Neuronal stem cell (in vitro differentiated cells): ENCODE data around the gene CD79B.

Experiments
- DNase-seq: peaks from one replicate; pipeline ENCODE4 v3.0.0-alpha.2; 2013; ENCODE audit warnings: low spot score
- H2AFZ ChIP-seq: one replicate; pipeline ENCODE4 v1.6.1; 2013; ENCODE audit warnings: mild to moderate bottlenecking, low read length, inconsistent platforms
- H2AK5ac ChIP-seq: 2 replicates; pipeline ENCODE4 v1.6.1; 2013; ENCODE audit warnings: low read depth, mild to moderate bottlenecking, inconsistent platforms, low read length, moderate library complexity, mixed read lengths
- H2BK120ac ChIP-seq: 2 replicates; pipeline ENCODE4 v1.6.1; 2013; ENCODE audit warnings: low read depth, mild to moderate bottlenecking, inconsistent platforms, low read length, moderate library complexity, mixed read lengths
- H2BK12ac ChIP-seq: one replicate; pipeline ENCODE4 v1.6.1; 2013; ENCODE audit warnings: low read length, inconsistent platforms
- H2BK15ac ChIP-seq: 2 replicates; pipeline ENCODE4 v1.6.1; 2013; ENCODE audit warnings: mild to moderate bottlenecking, low read length, inconsistent platforms, mixed read lengths
- H2BK5ac ChIP-seq: one replicate; pipeline ENCODE4 v1.6.1; 2013; ENCODE audit warnings: inconsistent platforms, mild to moderate bottlenecking, low read length, moderate library complexity
- H3K14ac ChIP-seq: one replicate; pipeline ENCODE4 v1.6.1; 2013; ENCODE audit warnings: low read length, inconsistent platforms
- H3K18ac ChIP-seq: 2 replicates; pipeline ENCODE4 v1.6.1; 2013; ENCODE audit warnings: low read length, inconsistent platforms
- H3K23ac ChIP-seq: 2 replicates; pipeline ENCODE4 v1.6.1; 2013; ENCODE audit warnings: low read depth, mild to moderate bottlenecking, mixed read lengths, low read length, inconsistent platforms; ENCODE audit not compliant: poor library complexity
- H3K27ac ChIP-seq: replicated peaks from 3 replicates; pipeline ENCODE4 v1.5.1; 2013; ENCODE audit warnings: low read length, inconsistent platforms
- H3K27me3 ChIP-seq, 3 experiments: 2 replicates each; pipeline ENCODE4 v1.6.1; 2013; ENCODE audit warnings: low read length in 3 of 3, mild to moderate bottlenecking in 2 of 3, inconsistent platforms in 1 of 3, low read depth in 1 of 3, mixed read lengths in 1 of 3, moderate library complexity in 1 of 3; ENCODE audit not compliant: control insufficient read depth in 3 of 3, insufficient read depth in 3 of 3
- H3K36me3 ChIP-seq, 2 donors: replicated peaks in 1 of 2; 2 replicates each; pipeline ENCODE4 v1.6.1; 2013; ENCODE audit warnings: low read length in 2 of 2; ENCODE audit not compliant: control insufficient read depth in 2 of 2, insufficient read depth in 2 of 2
- H3K4ac ChIP-seq: 2 replicates; pipeline ENCODE4 v1.6.1; 2013; ENCODE audit warnings: inconsistent platforms, mild to moderate bottlenecking, low read length, moderate library complexity
- H3K4me1 ChIP-seq, 2 donors: 1 replicate in 1 of 2; 2 replicates in 1 of 2; pipeline ENCODE4 v1.6.1; 2013; ENCODE audit warnings: low read length in 2 of 2, low read depth in 1 of 2; ENCODE audit not compliant: control insufficient read depth in 2 of 2, insufficient read depth in 1 of 2
- H3K4me2 ChIP-seq: one replicate; pipeline ENCODE4 v1.6.1; 2013; ENCODE audit warnings: mild to moderate bottlenecking, low read length, inconsistent platforms; ENCODE audit not compliant: insufficient read depth, poor library complexity, severe bottlenecking
- H3K4me3 ChIP-seq, 2 donors: 2 replicates each; pipeline ENCODE4 v1.5.1; 2013; ENCODE audit warnings: low read length in 2 of 2, mild to moderate bottlenecking in 2 of 2, inconsistent platforms in 1 of 2, moderate library complexity in 1 of 2
- H3K79me1 ChIP-seq: one replicate; pipeline ENCODE4 v1.6.1; 2013; ENCODE audit warnings: low read depth, mild to moderate bottlenecking, inconsistent platforms, low read length, moderate library complexity
- H3K9ac ChIP-seq: one replicate; pipeline ENCODE4 v1.6.1; 2013; ENCODE audit warnings: mild to moderate bottlenecking, low read depth, low read length, inconsistent platforms; ENCODE audit not compliant: poor library complexity
- H3K9me3 ChIP-seq, 2 donors: replicated peaks in 1 of 2; 2 replicates each; pipeline versions ENCODE3 to v1.6.1; 2013; ENCODE audit warnings: low read length in 2 of 2, mild to moderate bottlenecking in 2 of 2, inconsistent platforms in 1 of 2, low read depth in 1 of 2, mixed read lengths in 1 of 2, moderate library complexity in 1 of 2; ENCODE audit not compliant: control insufficient read depth in 2 of 2, insufficient read depth in 1 of 2
- H4K8ac ChIP-seq: one replicate; pipeline ENCODE4 v1.6.1; 2013; ENCODE audit warnings: low read depth, mild to moderate bottlenecking, inconsistent platforms, low read length, moderate library complexity
- H4K91ac ChIP-seq: one replicate; pipeline ENCODE4 v1.6.1; 2013; ENCODE audit warnings: low read length, low read depth, mild to moderate bottlenecking, inconsistent platforms; ENCODE audit not compliant: poor library complexity
- WGBS, 2 donors: extraction: QIAGEN DNeasy Blood & Tissue Kit; methylation state at CpG; one replicate each; pipeline ENCODE4 v1.1.7; 2013; ENCODE audit warnings: missing lambda C conversion rate in 2 of 2, mixed read lengths in 1 of 2; ENCODE audit not compliant: insufficient read length in 2 of 2, insufficient replicate concordance in 1 of 2; ENCODE audit errors: extremely low coverage in 2 of 2; 5-methylcytosine and 5-hydroxymethylcytosine counted together

The CD79B gene

DNA sequence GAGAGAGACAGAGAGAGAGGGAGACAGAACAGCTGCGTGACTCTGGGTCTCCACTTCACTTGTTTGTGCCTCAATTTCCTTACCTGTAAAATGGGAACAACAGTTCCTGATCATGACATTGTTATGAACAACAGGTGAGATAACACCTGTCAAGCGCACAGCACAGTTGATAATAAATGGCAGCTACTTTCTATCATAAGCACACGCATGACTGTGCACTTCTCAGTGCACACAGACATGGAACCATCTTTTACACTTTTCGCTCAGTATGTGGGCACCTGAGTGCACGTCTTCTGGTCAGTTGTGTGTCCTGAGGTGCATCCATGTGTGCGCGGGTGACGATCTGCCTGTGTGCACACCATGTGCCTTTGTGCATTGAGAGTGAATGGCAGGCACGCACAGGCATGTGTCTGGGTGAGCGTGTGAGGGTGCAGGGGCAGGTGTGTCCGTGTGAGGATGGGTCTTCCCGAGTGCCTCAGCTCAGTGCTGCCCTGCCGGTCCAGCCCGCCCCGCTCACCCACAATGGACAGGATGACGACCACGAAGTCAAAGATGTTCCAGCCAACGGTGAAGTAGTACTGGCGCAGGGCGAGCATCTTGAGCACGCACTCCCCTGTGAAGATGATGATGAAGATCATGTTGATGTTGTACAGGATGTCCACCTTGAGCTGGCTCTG, 10.3 kb upstream of the CD79B start:
- H2AFZ ChIP-seq: no peak overlapping the region
- no peak overlapping the region for H3K27ac ChIP-seq
- H3K36me3 ChIP-seq: peaks cover 0 to 6% of the 10 kb centered on the region in 2 donors
- peak overlapping the region; percentile 2 for H3K4ac ChIP-seq
- peak overlapping the region; percentile 28 for H2AK5ac ChIP-seq
- H3K14ac ChIP-seq: no peak overlapping the region
- no peak overlapping the region for H3K9ac ChIP-seq
- no CpG with 5 or more reads among the region's 21 CpGs for WGBS, 2 donors
- no peak for DNase-seq
- peaks cover 0 to 9% of the 10 kb centered on the region in 2 donors for H3K4me1 ChIP-seq
- H4K91ac ChIP-seq: no peak overlapping the region
- peak overlapping the region; percentile 31 for H2BK12ac ChIP-seq
- peaks cover 0 to 4% of the 10 kb centered on the region in 2 donors for H3K9me3 ChIP-seq
- peaks cover 0 to 2% (median 0%) of the 10 kb centered on the region in 3 experiments for H3K27me3 ChIP-seq
- H3K79me1 ChIP-seq: peaks cover 2% of the 10 kb centered on the region
- peak overlapping the region; percentile 6 for H3K23ac ChIP-seq
- peak overlapping the region; percentile 72 for H4K8ac ChIP-seq
- H3K4me2 ChIP-seq: no peak overlapping the region
- H2BK15ac ChIP-seq: no peak overlapping the region
- no peak overlapping the region for H3K18ac ChIP-seq
- H2BK5ac ChIP-seq: peak overlapping the region; percentile 29
- peak overlapping the region; percentile 28 for H2BK120ac ChIP-seq
- H3K4me3 ChIP-seq: peak overlapping the region in 1 of 2 donors; percentile 41

DNA sequence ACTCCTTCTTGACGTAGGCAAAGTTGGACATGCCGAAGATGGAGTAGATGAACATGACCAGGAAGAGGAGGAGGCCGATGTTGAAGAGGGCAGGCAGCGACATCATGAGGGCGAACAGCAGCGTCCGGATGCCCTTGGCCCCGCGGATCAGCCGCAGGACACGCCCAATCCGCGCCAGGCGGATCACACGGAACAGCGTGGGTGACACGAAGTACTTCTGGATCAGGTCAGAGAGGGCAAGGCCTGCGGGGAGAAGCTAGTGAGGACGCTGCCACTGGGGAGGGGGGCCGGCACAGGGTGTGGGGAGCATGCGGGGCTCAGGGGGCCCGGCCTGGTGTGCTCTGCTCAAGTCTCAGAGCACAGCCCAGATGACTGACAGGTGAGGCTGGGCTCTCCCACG, 9.6 kb upstream of the CD79B start:
- Histone ChIP-seq H3K9me3 (peaks cover 0 to 4% of the 10 kb centered on the region in 2 donors), H2BK15ac (no peak overlapping the region), H3K79me1 (peaks cover 2% of the 10 kb centered on the region), H3K4ac (no peak overlapping the region), H3K9ac (peak overlapping the region; percentile 15), H3K4me3 (no peak overlapping the region), H2AK5ac (no peak overlapping the region), H3K4me1 (peaks cover 0 to 9% of the 10 kb centered on the region in 2 donors), H2BK5ac (no peak overlapping the region), H3K14ac (no peak overlapping the region), H3K36me3 (peaks cover 0 to 6% of the 10 kb centered on the region in 2 donors), H3K27ac (no peak overlapping the region), H3K4me2 (no peak overlapping the region), H2BK120ac (no peak overlapping the region), H3K23ac (peak overlapping the region; percentile 62), H3K18ac (peak overlapping the region; percentile 44), H2AFZ (no peak overlapping the region), H4K91ac (no peak overlapping the region), H4K8ac (no peak overlapping the region), H3K27me3 (peaks cover 0 to 2% (median 0%) of the 10 kb centered on the region in 3 experiments), H2BK12ac (no peak overlapping the region)
- DNase-seq: no peak
- no CpG with 5 or more reads among the region's 23 CpGs for whole genome bisulfite sequencing, 2 donors

DNA sequence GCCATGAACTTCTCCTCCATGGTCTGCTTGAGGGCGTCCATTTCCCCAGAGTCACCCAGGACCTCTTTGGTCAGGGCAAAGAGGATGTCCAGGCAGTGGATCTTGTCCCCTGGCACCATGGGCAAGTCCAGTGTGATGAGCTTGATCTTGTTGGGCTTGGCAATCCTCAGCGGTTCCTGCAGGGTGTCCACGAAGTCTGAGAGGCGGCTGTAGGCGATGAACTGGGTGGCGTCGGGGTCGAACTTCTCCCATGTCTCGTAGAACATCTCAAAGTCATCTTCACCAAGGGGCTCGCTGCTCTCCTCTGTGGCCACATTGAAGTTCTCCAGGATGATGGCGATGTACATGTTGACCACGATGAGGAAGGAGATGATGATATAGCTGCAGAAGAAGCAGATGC, 9.0 kb upstream of the CD79B start:
- Histone ChIP-seq H3K36me3 (peaks cover 0 to 6% of the 10 kb centered on the region in 2 donors), H2BK120ac (no peak overlapping the region), H4K8ac (no peak overlapping the region), H3K23ac (peak overlapping the region; percentile 62), H4K91ac (no peak overlapping the region), H2BK12ac (no peak overlapping the region), H2AFZ (no peak overlapping the region), H3K9me3 (peaks cover 0 to 4% of the 10 kb centered on the region in 2 donors), H3K4ac (no peak overlapping the region), H3K27me3 (peaks cover 0 to 2% (median 0%) of the 10 kb centered on the region in 3 experiments), H2BK15ac (no peak overlapping the region), H3K79me1 (peaks cover 2% of the 10 kb centered on the region), H2AK5ac (no peak overlapping the region), H3K18ac (no peak overlapping the region), H3K27ac (no peak overlapping the region), H3K14ac (peak overlapping the region; percentile 79), H3K4me2 (no peak overlapping the region), H3K4me3 (no peak overlapping the region), H2BK5ac (no peak overlapping the region), H3K4me1 (peaks cover 0 to 9% of the 10 kb centered on the region in 2 donors), H3K9ac (no peak overlapping the region)
- no CpG with 5 or more reads among the region's 12 CpGs for WGBS, 2 donors
- no peak for DNase-seq

DNA sequence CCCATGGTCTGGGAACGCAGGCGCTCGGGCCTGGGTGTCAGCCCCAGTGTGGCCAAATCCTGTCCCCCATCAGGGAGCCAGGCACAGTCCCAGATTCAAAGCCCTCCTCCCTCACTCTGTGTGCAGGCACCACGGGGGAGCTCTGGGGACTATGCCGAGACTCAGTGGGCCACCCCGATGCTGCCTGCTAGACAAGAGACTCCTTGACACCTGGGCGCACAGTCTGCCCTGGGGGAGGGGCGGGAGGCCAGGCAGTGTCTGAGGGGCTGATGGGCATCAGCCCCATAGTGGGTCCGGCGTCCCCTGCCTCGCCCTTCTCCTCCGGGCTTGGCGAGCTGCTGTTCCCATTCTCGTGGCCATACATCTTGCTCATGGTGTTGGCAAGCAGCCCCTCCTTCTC, 8.5 kb upstream of the CD79B start:
- Histone ChIP-seq H2BK12ac (no peak overlapping the region), H3K36me3 (peaks cover 0 to 6% of the 10 kb centered on the region in 2 donors)
- no peak for DNase-seq

More for the DNA sequence above, 8.5 kb upstream of the CD79B start:
- Histone ChIP-seq H3K27me3 (peaks cover 0 to 2% (median 0%) of the 10 kb centered on the region in 3 experiments), H3K4ac (no peak overlapping the region), H2BK15ac (no peak overlapping the region), H4K91ac (no peak overlapping the region), H3K9ac (no peak overlapping the region), H3K23ac (peak overlapping the region; percentile 62), H3K9me3 (peaks cover 0 to 4% of the 10 kb centered on the region in 2 donors), H3K18ac (peak overlapping the region; percentile 63), H2BK5ac (no peak overlapping the region), H2AFZ (no peak overlapping the region), H2AK5ac (no peak overlapping the region), H2BK120ac (no peak overlapping the region), H3K79me1 (peaks cover 2% of the 10 kb centered on the region), H3K27ac (no peak overlapping the region), H3K4me3 (no peak overlapping the region), H3K14ac (peak overlapping the region; percentile 79), H3K4me2 (no peak overlapping the region), H3K4me1 (peaks cover 0 to 9% of the 10 kb centered on the region in 2 donors), H4K8ac (no peak overlapping the region)
- no CpG with 5 or more reads among the region's 14 CpGs for WGBS, 2 donors
